Measurements from ENCODE around the gene DCN. TPM values are rescaled to one million over a fixed set of nuclear protein-coding genes. Genes with fewer than 3 reads are reported as not detected.

DCN gene
- total RNA-seq, 1 donor: 1,400 TPM

DNA sequence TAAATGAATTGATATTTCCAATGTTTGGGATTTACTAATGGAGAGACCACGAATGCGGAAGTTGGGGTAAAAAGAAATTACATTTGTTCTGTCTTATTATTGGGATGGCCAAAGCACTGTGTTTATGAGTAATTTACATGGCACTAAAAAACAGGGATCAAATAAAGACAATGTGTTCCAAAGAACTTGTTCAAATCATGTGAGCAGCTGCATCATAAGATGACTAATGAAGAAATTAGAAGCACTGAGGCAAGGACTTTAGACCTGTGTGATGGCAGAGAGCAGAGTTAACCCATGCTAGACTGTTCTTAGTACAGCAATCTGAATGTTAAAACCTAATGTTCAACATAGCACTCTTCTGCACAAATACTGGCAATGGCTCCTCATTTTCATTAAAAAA lies 34.3 kb upstream of the DCN start:
- no peak for DNase-seq (ENCODE audit: insufficient read length, low spot score, missing footprints)
- Histone ChIP-seq H3K27me3 (ENCODE audit: insufficient read depth, low read length) (no peaks in the 10 kb centered on the region), H4K20me1 (ENCODE audit: insufficient read depth, low read length) (no peaks in the 10 kb centered on the region), H3K4me3 (ENCODE audit: insufficient read depth, low read length) (no peak overlapping the region), H3K79me2 (ENCODE audit: insufficient read depth, low read length) (no peaks in the 10 kb centered on the region), H3K36me3 (ENCODE audit: insufficient read depth, low read length) (no peaks in the 10 kb centered on the region), H3K27ac (ENCODE audit: low read depth, low read length) (no peak overlapping the region), H3K4me2 (ENCODE audit: insufficient read depth, low read length) (no peak overlapping the region), H2AFZ (ENCODE audit: low read length) (no peak overlapping the region), H3K4me1 (ENCODE audit: insufficient read depth, low read length) (no peaks in the 10 kb centered on the region), H3K9me3 (ENCODE audit: low read depth, low read length) (no peaks in the 10 kb centered on the region)
- TF ChIP-seq, protein P1, sequence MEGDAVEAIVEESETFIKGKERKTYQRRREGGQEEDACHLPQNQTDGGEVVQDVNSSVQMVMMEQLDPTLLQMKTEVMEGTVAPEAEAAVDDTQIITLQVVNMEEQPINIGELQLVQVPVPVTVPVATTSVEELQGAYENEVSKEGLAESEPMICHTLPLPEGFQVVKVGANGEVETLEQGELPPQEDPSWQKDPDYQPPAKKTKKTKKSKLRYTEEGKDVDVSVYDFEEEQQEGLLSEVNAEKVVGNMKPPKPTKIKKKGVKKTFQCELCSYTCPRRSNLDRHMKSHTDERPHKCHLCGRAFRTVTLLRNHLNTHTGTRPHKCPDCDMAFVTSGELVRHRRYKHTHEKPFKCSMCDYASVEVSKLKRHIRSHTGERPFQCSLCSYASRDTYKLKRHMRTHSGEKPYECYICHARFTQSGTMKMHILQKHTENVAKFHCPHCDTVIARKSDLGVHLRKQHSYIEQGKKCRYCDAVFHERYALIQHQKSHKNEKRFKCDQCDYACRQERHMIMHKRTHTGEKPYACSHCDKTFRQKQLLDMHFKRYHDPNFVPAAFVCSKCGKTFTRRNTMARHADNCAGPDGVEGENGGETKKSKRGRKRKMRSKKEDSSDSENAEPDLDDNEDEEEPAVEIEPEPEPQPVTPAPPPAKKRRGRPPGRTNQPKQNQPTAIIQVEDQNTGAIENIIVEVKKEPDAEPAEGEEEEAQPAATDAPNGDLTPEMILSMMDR (IDR thresholded peaks at IDR 0.05; ENCODE audit: extremely low read depth, low read depth, low read length): no peak

DNA sequence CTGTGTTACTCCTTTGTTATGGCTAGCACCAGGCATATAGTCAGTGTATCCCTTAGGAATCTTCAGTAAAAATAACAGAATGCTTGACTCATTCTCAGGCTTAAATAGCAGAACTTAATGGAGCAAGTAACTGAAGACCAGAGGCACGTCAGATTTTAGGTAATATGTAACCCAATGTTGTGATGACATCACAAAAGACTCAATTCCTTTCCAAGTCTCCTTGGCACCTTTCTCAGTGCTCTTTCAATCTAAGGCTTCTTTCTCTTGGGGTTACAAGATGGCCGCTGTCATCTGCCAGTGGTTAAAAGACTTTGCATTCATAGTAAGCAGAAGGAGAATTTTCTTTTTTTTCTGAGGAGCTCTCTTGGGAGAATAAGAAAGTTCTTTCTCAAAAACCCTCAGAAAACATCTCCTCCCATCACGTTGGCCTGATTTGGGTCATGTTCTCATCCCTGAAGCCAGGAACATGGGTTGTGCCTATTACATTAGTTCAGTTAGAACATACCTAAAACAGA lies 33.4 kb upstream of the DCN start:
- H3K27ac ChIP-seq (ENCODE audit: low read depth, low read length): peak overlapping the region; percentile 72
- no peak overlapping the region for H3K4me3 ChIP-seq (ENCODE audit: insufficient read depth, low read length)
- no peaks in the 10 kb centered on the region for H3K9me3 ChIP-seq (ENCODE audit: low read depth, low read length)
- no peaks in the 10 kb centered on the region for H3K79me2 ChIP-seq (ENCODE audit: insufficient read depth, low read length)
- peak overlapping the region; percentile 32 for H2AFZ ChIP-seq (ENCODE audit: low read length)
- H3K4me1 ChIP-seq (ENCODE audit: insufficient read depth, low read length): no peaks in the 10 kb centered on the region
- H4K20me1 ChIP-seq (ENCODE audit: insufficient read depth, low read length): no peaks in the 10 kb centered on the region
- no peak for DNase-seq (ENCODE audit: insufficient read length, low spot score, missing footprints)
- no peaks in the 10 kb centered on the region for H3K36me3 ChIP-seq (ENCODE audit: insufficient read depth, low read length)
- H3K27me3 ChIP-seq (ENCODE audit: insufficient read depth, low read length): no peaks in the 10 kb centered on the region
- TF ChIP-seq, protein P1 (IDR thresholded peaks at IDR 0.05; ENCODE audit: extremely low read depth, low read depth, low read length): no peak
- H3K4me2 ChIP-seq (ENCODE audit: insufficient read depth, low read length): no peak overlapping the region

DNA sequence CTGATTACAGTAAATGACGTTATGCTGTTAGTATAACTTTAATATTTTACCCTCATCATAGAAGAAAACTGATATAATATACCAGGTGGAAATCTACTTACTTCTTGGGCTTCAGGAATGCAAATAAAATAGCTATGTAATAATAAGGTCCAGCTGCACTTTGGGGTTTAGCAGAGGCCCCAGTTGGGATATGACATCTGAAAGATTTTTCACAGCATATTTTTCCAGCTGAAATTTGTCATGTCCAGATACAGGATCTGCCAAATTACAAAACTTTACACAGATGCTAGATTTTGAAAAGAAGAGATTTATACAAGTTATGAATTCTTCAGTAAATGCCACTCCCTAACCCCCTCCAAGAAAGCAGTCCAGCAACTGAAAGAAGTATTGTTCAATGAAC lies 29.2 kb upstream of the DCN start:
- H3K36me3 ChIP-seq (ENCODE audit: insufficient read depth, low read length): no peaks in the 10 kb centered on the region
- no peaks in the 10 kb centered on the region for H3K79me2 ChIP-seq (ENCODE audit: insufficient read depth, low read length)
- DNase-seq (ENCODE audit: insufficient read length, low spot score, missing footprints): no peak
- no peak overlapping the region for H2AFZ ChIP-seq (ENCODE audit: low read length)
- H3K9me3 ChIP-seq (ENCODE audit: low read depth, low read length): no peaks in the 10 kb centered on the region
- no peak overlapping the region for H3K27ac ChIP-seq (ENCODE audit: low read depth, low read length)
- H3K4me3 ChIP-seq (ENCODE audit: insufficient read depth, low read length): no peak overlapping the region
- no peaks in the 10 kb centered on the region for H3K27me3 ChIP-seq (ENCODE audit: insufficient read depth, low read length)
- no peaks in the 10 kb centered on the region for H4K20me1 ChIP-seq (ENCODE audit: insufficient read depth, low read length)
- TF ChIP-seq, protein P1 (IDR thresholded peaks at IDR 0.05; ENCODE audit: extremely low read depth, low read depth, low read length): no peak
- H3K4me1 ChIP-seq (ENCODE audit: insufficient read depth, low read length): no peaks in the 10 kb centered on the region
- no peak overlapping the region for H3K4me2 ChIP-seq (ENCODE audit: insufficient read depth, low read length)

DNA sequence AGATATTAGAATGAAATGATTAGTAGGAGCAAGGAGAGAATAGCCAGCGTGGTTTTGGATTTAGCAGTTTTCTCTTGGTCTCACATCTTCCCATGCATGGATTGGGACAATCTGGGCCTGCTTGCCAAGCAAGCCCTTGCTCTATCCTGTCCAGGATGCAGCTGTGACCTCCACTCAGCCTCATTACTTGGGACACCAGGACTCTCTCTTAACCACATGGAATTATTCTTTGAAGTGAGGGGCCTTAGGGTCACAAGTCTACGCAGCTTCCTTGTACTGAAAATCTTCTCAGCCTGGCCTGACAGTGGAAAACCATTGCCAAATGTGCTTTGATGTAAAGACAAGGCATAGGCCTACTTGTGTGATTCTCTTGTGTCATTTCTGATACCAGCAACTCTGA lies 28.0 kb upstream of the DCN start:
- no peak overlapping the region for H3K4me3 ChIP-seq (ENCODE audit: insufficient read depth, low read length)
- H3K36me3 ChIP-seq (ENCODE audit: insufficient read depth, low read length): no peaks in the 10 kb centered on the region
- H3K79me2 ChIP-seq (ENCODE audit: insufficient read depth, low read length): no peaks in the 10 kb centered on the region
- H4K20me1 ChIP-seq (ENCODE audit: insufficient read depth, low read length): no peaks in the 10 kb centered on the region
- H3K9me3 ChIP-seq (ENCODE audit: low read depth, low read length): no peaks in the 10 kb centered on the region
- peak overlapping the region; percentile 38 for H2AFZ ChIP-seq (ENCODE audit: low read length)
- no peak overlapping the region for H3K4me2 ChIP-seq (ENCODE audit: insufficient read depth, low read length)
- H3K27me3 ChIP-seq (ENCODE audit: insufficient read depth, low read length): no peaks in the 10 kb centered on the region
- H3K27ac ChIP-seq (ENCODE audit: low read depth, low read length): no peak overlapping the region
- peaks cover 5% of the 10 kb centered on the region for H3K4me1 ChIP-seq (ENCODE audit: insufficient read depth, low read length)
- TF ChIP-seq, protein P1 (IDR thresholded peaks at IDR 0.05; ENCODE audit: extremely low read depth, low read depth, low read length): no peak
- no peak for DNase-seq (ENCODE audit: insufficient read length, low spot score, missing footprints)

Measured in osteoblast (primary cell).